Myometrial cell (primary cell): ENCODE data around the gene USP37. TPM values are rescaled to one million over a fixed set of nuclear protein-coding genes. Genes with fewer than 3 reads are reported as not detected.

Experiments used
- total RNA-seq: library from RNA; depleted of rRNA; stranded (reverse); fragments of >200 nt; gene quantifications from 2 replicates; pipeline ENCODE4 v1.2.3, GENCODE V29; 2015

Gene USP37
- total RNA-seq = 2.0 and 8.5 TPM in 2 replicates

GRCh38 chr2:218568190-218569037 is at the start of gene USP37, which contains the start of gene CNOT9:
Gene USP37 (minus strand): TSS chr2:218568351. CDS start chr2:218558653, 9,698 bp downstream.
Gene CNOT9 (plus strand): TSS chr2:218568839. CDS start chr2:218568955, 116 bp downstream.

GRCh38 chr2:218607436-218608115 is 39.4 kb upstream of the USP37 start, which contains the start of gene PLCD4:
Gene PLCD4 (plus strand): TSS chr2:218607899. CDS start chr2:218615740, 7,841 bp downstream.

GRCh38 chr2:218418717-218419458 is 149.3 kb downstream of the USP37 start, which contains the start of gene VIL1:
Gene VIL1 (plus strand): TSS chr2:218419123. CDS start chr2:218423779, 4,656 bp downstream.

Other genes starting within 250 kb of the USP37 start
- gene CATIP, start 211.5 kb downstream of the USP37 start, total RNA-seq = not detected in 2 replicates
- gene SLC11A1, start 186.1 kb downstream of the USP37 start, total RNA-seq = 0.18 and 0.29 TPM in 2 replicates
- 67.0 and 84.8 TPM in 2 replicates for gene CTDSP1, start 168.5 kb downstream of the USP37 start, total RNA-seq
- gene VIL1, start 149.2 kb downstream of the USP37 start, total RNA-seq = not detected in 2 replicates
- gene CNOT9, start 488 bp upstream of the USP37 start, total RNA-seq = 54.8 and 58.8 TPM in 2 replicates
- gene PLCD4, start 39.5 kb upstream of the USP37 start, total RNA-seq = 0.29 and 0.35 TPM in 2 replicates
- 4.4 and 5.5 TPM in 2 replicates for gene ZNF142, start 91.3 kb upstream of the USP37 start, total RNA-seq
- 43.8 and 50.2 TPM in 2 replicates for gene BCS1L, start 91.3 kb upstream of the USP37 start, total RNA-seq
- 21.9 and 30.7 TPM in 2 replicates for gene RNF25, start 103.7 kb upstream of the USP37 start, total RNA-seq
- gene STK36, start 103.7 kb upstream of the USP37 start, total RNA-seq = 18.3 and 45.3 TPM in 2 replicates
- gene TTLL4, start 142.5 kb upstream of the USP37 start, total RNA-seq = 6.6 and 9.6 TPM in 2 replicates
- gene CYP27A1, start 213.8 kb upstream of the USP37 start, total RNA-seq = 19.3 and 20.4 TPM in 2 replicates